ENCODE measurements around the gene FOXS1.

FOXS1 gene

GRCh38 chr20:31861385-31862156 lies 16.2 kb upstream of the FOXS1 start:
- DNase-seq: peak in 37 of 56 donors; percentile 8 to 78 (median 42)

DNA sequence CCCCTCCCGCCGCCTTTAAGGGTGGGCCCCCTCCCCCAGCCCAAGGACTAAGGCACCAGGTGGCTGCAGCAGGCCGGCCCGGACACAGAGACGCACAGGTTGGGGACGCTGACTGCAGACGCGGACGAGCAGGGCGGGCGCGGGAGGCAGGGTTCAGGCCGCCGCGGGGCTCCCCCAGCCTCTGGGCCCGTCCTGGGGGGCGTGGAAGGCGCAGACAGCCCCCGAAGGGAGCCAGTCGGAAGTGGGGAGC lies 15.7 kb upstream of the FOXS1 start:
- no peak for DNase-seq

GRCh38 chr20:31860390-31861134 lies 15.2 kb upstream of the FOXS1 start:
- no peak for DNase-seq

DNA sequence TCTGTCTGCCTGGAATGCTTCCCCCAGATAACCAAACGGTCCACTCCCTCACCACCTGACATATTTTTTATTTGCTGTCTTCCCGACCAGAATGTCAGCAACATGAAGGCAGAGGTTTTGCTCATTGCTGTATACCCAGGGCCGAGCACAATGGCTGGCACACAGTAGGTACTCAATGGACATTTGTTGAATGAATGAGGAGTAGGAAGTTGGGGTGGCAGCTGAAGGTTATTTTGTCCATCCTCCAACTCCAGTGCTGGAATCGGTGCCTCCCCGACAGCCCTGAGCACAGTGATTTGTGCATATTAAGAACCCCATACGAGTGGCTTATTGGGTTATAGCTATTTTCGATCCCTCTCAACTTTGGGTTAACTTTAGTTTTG lies 14.6 kb upstream of the FOXS1 start:
- no peak for DNase-seq

DNA sequence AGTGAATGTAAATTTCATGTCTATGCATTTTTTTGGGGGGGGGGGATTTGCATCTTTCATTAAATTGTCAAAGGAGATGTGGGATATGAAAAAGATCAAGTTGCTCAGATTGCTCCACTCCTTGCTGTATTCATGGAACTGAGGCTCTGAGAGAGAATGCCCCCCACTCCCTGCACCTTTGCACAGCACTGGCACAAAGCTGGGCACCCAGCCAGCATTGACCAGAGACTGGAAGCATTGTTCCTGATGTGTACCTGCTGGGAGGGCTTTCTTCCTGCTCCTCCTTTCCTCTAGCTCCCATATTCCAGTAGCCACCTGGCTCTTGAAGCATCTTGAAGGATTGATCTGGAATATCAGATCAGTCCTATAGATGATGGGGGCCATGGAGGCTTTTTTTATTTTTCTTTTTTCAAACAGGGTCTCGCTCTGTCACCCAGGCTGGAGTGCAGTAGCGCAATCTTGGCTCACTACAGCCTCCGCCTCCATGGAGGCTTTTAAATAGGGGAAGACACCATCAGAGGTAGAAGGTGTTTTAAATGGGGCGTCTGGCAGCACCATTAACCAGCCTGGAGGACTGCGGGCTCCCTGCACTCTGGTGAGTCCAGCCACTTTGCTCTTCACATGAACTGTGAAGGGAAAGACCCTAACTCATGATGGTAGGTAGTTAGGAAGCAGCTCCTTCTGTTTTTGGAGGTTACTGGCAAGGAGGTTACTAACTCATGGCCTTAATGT lies 14.0 kb upstream of the FOXS1 start:
- DNase-seq: no peak

- DNase-seq: no peak
Measured at GRCh38 chr20:31858760-31859083, 13.3 kb upstream of the FOXS1 start.

- DNase-seq: no peak
Measured at GRCh38 chr20:31857861-31858759, 12.7 kb upstream of the FOXS1 start.

DNA sequence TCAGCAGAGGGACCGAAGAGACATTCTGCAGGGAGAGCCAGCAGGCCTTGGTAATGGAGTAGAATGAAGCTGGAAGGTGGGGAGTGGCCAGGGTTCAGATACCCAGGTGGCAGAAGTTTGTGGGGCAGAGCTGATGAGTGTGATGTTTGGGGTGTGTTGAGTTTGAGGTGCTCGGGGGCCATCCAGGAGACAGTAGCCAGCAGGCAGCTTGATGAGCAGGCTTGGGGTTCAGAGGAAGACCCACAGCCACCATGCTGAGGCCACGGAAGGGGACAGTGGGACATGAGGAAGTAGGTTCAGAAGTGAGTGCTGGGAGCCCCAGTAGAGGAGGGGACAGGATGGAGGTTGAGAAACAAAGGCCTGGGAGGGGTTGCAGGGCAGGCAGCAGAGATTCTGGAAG lies 11.1 kb upstream of the FOXS1 start:
- DNase-seq: no peak

- no peak for DNase-seq
Measured at GRCh38 chr20:31853481-31853880, 8.1 kb upstream of the FOXS1 start.

GRCh38 chr20:31851240-31851955 lies 6.0 kb upstream of the FOXS1 start:
- no peak for DNase-seq

DNA sequence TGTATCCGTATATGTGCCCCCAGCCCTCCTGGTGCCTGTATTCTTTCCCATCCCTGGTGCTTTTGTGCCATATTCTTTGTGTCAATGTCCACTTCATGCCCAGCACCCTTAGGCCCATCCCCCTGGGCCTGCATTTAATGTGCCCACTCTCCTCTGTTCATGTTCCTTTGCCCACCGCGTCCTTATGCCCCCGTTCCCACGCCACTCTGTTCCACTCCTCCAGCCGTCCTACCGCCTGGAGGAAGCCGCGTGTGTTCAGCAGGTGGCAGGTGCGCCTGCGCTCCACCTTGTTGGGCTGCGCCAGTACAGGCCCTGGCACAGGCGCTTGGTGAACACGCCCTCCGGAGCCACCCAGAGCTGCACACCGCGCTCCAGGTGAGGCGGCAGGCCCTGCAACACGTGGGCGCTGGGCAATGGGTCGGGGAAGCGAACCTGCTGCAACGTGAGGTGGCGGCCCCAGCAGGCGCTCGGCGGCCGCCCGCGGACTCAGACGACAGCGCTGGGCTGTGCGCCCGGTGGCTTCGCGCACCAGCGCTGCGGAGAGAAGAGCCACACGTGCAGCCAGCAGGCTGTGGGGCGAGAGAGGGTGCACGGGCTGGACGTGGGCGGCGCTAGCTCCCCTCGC lies 4.0 kb upstream of the FOXS1 start:
- no peak for DNase-seq

DNA sequence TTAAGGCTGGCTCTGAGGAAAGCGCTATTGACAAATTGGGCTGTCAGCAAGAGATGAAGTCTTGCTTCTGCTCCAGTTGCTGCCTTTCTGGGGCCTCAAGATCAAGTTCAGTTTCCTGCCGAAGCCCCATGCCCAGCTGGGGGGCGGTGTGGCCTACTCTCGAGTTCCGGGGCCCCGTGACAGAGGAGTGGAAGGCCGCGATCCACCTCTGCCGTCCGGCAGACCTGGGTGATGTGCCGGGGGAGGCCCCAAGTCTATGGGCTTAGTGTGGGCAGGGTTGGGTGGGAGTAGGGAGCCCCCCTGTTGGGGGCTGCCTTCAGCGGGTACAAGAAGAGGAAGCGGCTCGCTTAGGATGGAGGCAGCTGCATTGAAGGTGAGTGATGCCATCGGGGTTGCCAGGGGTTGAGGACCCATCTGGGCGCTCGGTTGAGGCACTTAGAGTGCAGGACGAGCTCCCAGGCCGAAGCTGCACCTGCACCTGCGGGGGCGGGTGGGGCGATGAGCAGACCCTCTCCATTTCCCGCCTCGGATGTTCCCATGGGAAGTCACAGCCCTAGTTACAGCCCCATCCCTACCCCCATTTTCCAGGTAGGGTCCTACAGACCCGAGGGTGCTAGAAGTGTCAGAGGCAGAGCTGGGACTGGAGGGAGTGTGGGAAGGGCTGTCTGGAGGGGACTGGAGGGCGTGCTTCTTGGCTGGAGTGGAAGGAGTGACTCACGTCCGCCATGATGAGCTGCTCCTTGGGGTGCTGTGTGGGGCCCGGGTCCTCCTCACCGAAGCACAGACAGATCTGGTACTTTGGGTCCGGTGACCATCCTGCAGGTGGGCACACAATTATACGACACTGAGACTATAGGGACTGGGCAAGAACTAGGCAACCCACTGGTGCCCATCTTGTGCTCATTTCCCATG lies 2.9 kb upstream of the FOXS1 start:
- DNase-seq: no peak

DNA sequence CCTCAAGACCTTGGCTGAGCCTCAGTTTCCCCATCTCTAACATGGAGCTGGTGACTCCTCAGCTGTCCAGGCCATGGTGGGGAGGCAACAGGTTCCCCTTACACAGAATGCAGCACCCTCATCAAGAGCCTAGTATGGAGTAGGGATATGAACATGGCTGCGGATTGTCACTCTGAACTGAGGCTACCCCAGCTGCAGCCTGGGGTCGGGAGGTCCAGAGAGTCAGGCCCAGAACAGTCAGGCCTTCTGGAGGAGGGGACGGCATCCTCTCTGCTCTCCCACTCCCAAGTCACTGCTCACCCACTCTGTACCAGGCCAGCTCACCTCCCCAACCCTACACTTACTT lies 1.4 kb upstream of the FOXS1 start:
- no peak for DNase-seq

- no peak for DNase-seq
Measured at GRCh38 chr20:31844737-31845299, 586 bp downstream of the FOXS1 start.

DNA sequence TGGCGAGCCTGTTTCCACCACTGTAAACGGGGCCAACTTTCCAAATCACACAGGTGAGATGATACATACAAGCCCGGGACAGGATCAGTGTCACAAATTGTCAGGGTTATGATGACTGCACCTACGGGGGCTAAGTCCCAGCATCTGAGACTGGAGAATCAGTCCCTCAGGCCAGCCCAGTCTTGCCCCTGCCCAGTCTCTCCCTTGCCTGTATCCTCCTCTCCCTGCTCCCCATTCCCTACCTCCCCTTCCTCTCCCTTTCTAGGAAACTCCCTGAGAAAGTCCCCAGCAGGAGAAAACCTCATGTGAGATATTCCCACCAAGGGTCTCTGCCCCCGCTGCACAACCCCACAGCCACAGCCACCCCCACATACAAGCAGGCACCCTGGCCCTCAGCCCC lies 1.5 kb downstream of the FOXS1 start:
- DNase-seq: no peak

- DNase-seq: no peak
Measured at GRCh38 chr20:31843288-31843687, 2.1 kb downstream of the FOXS1 start.

- no peak for DNase-seq
Measured at GRCh38 chr20:31842471-31843157, 2.8 kb downstream of the FOXS1 start.

DNA sequence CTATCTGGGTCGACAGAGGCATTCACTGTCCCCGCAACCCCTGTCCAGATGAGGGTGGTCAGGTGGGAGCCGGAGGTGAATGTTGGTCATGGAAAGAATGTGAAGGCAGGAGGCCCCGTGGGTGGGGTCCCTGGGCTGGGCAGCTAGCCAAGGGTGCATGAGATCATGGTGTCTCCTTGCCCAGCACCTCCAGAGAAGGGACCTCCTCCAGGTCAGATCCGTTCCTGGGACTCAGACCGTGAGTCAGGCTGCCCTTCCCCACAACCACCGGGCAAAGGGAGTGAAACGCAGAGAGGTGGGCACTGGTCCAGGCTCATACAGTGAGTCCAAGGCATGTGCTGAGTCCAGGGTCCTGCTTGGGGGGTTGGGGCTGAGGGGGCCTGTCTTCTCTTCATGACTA lies 3.5 kb downstream of the FOXS1 start:
- DNase-seq: no peak

Data from nucleus accumbens (tissue), 56 donors.